ENCODE measurements around the gene STAC.
"Not testable (repeated sequence)": the region's sequence is repeated elsewhere in the genome, so short reads cannot be mapped to it uniquely, and the experiment has no call there.

The STAC gene

GRCh38 chr3:36416599-36416998 is 36.3 kb downstream of the STAC start:
- DNase-seq (ENCODE audit: low spot score): no peak

GRCh38 chr3:36417237-36417636 is 36.9 kb downstream of the STAC start:
- no peak for DNase-seq (ENCODE audit: low spot score)

DNA sequence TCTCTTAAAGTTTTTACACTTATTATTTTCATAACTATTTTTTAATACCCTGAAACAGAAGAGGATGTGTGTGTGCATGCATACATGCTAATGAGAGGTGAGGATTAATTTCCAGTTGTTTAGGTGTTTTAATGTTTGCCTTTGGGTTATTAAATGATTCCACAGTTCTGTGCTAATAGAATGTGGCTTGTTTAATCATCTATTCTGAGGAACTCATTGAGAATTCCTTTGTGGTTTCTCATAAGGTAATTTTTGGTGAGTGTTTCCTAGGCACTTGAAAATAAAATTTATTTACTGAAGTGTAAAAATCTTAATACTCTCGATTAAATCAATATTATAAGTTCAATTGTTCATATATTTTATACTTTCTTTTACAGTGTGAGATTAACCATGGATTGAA is 38.0 kb downstream of the STAC start:
- no peak for DNase-seq (ENCODE audit: low spot score)

DNA sequence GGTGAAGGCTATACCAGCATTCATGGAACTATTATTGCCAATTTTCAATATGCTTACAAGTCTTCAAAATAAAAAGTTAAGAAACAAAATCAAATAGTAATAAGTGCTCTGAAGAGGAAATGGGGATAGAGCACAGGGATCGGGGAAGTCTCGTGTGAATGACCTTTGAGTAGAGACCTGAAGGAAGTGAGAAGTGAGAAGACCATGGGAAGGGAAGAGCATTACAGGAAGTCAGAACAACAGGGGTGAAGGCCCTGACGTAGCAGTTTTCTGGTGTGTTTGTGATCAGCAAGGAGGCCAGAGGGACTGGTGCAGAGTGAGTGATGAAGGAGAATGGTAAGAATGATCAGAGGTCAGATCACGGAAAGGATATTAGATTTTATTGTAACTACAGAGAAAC is 48.1 kb downstream of the STAC start:
- DNase-seq (ENCODE audit: low spot score): no peak

- DNase-seq (ENCODE audit: low spot score): no peak
Measured at GRCh38 chr3:36429986-36430485, 49.7 kb downstream of the STAC start.

DNA sequence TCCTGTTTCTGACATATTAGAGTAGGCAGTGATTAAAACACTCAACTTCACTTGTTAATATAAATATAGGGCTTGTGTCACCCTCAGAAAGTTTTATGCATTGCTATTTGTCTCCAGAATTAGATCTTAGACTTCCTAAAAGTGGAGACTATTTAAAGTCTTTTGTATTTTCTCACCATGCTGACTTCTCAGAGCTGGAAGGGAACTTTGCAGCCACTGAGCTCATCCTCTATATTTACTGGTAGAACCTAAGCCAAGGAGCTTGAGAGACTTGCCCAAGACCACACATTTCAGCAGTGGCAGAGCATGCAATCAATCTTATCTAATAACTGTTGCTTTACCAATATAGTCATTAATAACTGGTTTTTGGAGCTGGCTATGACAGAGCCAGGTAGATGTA is 53.2 kb downstream of the STAC start:
- no peak for DNase-seq (ENCODE audit: low spot score)

- DNase-seq (ENCODE audit: low spot score): no peak
Measured at GRCh38 chr3:36434687-36435426, 54.6 kb downstream of the STAC start.

DNA sequence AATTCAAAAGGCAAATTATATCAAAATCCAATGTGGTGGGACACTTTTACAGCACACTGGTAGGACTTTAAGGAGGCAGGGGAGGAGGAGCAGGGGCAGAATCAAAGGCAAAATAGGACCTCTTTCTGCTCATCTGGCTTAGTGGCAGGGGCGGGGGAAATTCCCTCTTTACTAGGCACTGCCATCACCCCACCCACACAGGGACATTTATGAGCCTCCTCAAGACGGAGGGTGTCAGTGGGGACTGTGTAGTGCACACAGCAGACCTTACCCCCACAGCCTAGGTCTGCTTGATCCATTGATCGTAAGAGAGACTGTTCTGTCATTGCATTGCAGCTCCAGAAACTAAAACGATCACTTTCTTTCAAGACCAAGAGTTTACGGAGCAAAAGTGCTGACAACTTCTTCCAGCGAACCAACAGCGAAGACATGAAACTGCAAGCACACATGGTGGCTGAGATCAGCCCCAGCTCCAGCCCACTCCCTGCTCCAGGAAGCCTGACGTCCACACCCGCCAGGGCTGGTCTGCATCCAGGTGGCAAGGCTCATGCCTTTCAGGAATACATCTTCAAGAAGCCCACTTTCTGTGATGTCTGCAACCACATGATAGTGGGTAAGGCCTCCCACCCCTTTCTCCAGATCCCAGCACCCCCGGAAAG is 62.9 kb downstream of the STAC start:
- DNase-seq (ENCODE audit: low spot score): no peak

DNA sequence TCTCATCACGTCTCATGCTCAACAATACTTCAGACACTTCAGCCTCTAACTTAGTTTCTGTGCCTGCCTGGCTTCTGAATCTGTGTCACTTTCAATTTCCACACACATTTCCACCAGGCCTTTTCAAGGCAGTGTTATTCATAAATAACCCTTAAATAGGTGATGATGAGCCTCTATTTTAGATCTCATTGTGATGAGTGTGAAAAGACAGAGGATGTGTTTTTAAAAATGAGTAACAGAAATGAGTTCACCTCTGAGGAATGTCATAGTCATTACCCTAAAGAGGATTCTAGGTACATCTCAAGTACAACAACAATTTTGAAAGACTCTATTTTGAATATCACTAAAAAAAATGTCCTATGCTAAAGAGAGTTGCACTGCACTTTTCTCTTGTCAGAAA is 64.6 kb downstream of the STAC start:
- DNase-seq (ENCODE audit: low spot score): no peak

DNA sequence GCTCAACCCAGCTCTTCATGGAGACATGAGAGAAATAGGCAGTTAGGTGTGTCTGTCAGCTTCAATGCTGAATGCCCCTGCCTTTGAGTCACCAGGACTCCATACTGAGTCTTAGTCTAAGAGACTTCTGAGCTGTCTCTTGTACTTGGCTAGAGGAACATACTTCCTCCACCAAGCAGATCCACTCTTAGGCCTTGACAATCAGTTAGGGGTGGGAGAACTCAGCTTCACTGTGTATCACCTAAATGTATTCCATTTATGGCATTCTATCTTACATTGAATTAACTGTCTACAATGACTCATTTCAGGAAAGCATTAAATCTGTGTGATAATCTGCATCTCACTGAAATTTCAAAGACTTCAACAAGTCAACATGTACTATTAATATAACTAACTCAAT is 66.0 kb downstream of the STAC start:
- no peak for DNase-seq (ENCODE audit: low spot score)

- DNase-seq (ENCODE audit: low spot score): no peak
Measured at GRCh38 chr3:36447061-36447460, 66.8 kb downstream of the STAC start.

DNA sequence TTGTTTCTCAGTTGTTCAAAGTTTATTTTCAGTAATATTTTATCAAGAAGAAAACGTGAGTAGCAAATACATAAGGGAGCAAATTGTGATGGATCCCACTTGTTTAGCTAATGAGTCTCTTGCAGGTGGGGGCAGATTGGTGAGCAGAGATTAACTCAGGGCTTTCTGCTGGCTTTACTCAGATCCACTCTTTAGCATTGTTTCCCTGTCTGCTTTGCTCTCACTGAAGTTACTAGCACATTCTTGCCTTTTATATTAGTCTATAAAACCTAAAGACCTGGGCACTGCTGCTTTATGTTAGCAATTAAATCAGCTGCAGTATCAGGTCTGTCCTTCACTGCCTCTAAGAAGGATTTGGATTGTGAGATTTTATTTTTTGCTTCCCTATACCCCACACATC is 71.5 kb downstream of the STAC start:
- DNase-seq (ENCODE audit: low spot score): no peak

- not testable (repeated sequence) for DNase-seq (ENCODE audit: low spot score)
Measured at GRCh38 chr3:36453213-36453612, 72.9 kb downstream of the STAC start.

DNA sequence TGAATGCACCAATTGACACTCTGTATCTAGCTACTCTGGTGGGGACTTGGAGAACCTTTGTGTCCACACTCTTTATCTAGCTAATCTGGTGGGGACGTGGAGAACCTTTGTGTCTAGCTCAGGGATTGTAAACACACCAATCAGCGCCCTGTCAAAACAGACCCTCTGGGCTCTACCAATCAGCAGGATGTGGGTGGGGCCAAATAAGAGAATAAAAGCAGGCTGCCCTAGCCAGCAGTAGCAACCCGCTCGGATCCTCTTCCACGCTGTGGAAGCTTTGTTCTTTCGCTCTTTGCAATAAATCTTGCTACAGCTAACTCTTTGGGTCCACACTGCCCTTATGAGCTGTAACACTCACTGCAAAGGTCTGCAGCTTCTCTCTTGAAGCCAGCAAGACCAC is 73.6 kb downstream of the STAC start:
- DNase-seq (ENCODE audit: low spot score): not testable (repeated sequence)

- no peak for DNase-seq (ENCODE audit: low spot score)
Measured at GRCh38 chr3:36455406-36455805, 75.1 kb downstream of the STAC start.

DNA sequence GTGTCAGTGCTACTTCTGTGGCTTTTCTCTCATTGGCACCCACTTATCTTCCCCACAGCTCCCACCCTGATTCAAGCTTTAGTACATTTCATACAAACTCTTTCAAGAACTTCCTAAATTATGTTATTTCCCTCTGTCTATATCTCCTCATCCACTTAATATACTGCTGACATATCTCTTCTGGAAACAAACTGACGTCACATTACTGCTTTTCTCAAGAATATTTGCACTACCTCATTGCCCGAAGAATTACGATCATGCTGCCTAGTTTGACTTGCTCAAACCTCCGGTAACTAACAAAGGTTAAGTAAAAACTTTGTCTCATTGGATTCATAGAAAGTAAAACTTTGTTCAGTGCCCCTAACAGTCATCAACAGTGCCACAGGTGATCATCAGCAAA is 76.5 kb downstream of the STAC start:
- no peak for DNase-seq (ENCODE audit: low spot score)

DNA sequence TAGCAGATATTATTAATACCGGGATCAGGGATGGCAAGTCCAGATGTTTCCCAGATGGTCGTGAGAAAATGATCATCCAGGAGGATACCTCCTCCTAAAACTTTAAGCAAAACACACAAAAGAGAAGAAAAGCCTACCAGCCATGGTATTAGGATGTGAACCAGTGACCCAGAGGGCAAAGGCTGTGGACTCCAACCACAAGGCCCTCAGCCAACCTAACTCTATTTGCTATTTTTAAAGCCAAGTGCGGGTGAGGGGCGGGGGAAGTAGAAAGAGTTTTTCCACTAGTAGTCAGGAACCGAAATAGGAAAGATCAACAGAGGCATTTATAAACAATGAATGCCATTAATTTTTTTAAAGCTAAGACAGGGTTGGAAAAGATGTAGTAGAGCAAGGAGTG is 77.4 kb downstream of the STAC start:
- no peak for DNase-seq (ENCODE audit: low spot score)

DNA sequence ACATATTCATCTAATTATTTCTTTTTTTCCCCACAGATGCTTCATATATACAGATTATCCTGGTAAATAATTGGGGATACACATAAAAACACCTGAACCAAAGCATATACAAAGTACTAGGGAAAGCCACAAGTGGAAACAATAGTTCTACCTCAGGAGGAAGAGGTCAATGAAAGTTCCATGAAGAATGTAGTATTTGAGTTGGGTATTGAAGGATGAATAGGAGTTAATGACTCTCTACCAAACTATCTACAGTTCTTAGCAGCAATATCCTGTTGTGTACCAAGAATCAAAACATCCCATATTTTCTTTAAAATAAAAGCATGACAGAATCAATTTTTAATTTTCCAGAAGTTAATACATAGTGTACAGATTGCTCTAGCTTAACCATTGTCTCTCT is 78.9 kb downstream of the STAC start:
- no peak for DNase-seq (ENCODE audit: low spot score)

- DNase-seq (ENCODE audit: low spot score): no peak
Measured at GRCh38 chr3:36461597-36461996, 81.3 kb downstream of the STAC start.

- not testable (repeated sequence) for DNase-seq (ENCODE audit: low spot score)
Measured at GRCh38 chr3:36472045-36472444, 91.7 kb downstream of the STAC start.

DNA sequence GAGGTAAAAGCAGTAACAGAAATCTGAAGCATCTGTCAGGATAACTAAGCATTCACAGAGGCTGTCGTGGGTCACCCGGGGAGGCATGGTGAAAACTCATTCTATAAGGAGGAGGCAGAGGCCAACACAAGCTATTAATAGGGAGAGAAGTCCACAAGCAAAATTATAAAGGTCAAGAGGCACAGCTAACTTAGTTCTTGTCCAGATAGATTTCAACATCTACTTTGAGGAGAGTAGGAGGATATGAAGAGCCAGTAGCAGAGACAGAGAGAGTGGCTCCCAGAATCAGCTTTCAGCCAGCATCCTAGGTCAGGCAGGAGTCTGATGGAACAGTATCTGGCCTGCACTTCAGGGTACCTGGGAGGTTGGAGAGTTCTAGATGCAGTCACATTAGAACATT is 95.3 kb downstream of the STAC start:
- no peak for DNase-seq (ENCODE audit: low spot score)

DNA sequence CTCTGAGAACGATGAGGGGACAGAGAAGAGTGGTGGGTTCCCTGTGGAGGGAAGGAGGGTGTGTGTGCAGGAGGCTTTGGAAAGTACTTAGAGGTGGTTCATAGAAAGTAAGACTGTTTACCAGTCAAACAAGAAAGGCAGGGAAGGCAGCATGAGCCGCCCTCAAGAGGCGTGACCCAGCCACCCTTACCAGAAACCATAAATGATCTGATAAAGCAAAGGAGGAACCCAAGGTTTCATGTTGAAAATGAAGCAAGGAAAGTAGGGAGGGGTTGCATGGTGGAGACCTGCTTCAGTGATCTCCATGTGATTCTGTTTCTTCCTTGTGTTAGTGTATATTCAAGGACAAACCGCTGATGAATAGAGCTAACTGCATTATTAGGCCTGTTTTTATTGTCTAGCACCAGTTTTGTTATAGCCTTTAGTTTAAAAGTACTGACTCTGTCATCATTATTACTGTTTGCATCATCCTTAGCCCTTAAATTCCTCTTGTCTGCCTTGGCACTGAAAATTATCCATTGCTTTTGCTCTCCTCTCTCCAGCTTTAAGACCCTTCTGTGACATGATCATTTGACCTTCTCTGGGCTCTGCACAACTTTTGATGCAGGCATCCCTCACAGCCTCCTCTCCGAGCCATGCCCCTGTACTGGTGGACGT is 96.1 kb downstream of the STAC start:
- no peak for DNase-seq (ENCODE audit: low spot score)

GRCh38 chr3:36477655-36478054 is 97.4 kb downstream of the STAC start:
- DNase-seq (ENCODE audit: low spot score): no peak

Data from Ammon's horn (tissue), 1 donor.